Smooth muscle cell (in vitro differentiated cells): ENCODE results near the gene CELF2. TPM values are rescaled to one million over a fixed set of nuclear protein-coding genes. Genes with fewer than 3 reads are reported as not detected.

Experiments
- DNase-seq: peaks from one replicate; lab custom pipeline; 2025; ENCODE audit not compliant: unreplicated experiment; lab: John Stamatoyannopoulos, UW
- H2AFZ ChIP-seq: fragments of 200-600 bp; sonication (generic); 2 replicates; pipeline ENCODE4 v1.6.0; 2016; ENCODE audit warnings: antibody characterized with exemption, low read depth, mild to moderate bottlenecking
- H3F3A ChIP-seq: fragments of 200-600 bp; sonication (generic); 2 replicates; pipeline ENCODE4 v1.6.0; 2017; ENCODE audit warnings: antibody characterized with exemption, low read depth
- H3K27ac ChIP-seq: fragments of 200-600 bp; sonication (generic); 2 replicates; pipeline ENCODE4 v1.5.1; 2016; ENCODE audit warnings: low read depth, mild to moderate bottlenecking
- H3K27me3 ChIP-seq: fragments of 200-600 bp; sonication (generic); 2 replicates; pipeline ENCODE4 v1.6.1; 2016; ENCODE audit warnings: low read depth, mild to moderate bottlenecking
- H3K36me3 ChIP-seq: fragments of 200-600 bp; sonication (generic); 2 replicates; pipeline ENCODE4 v1.5.1; 2016; ENCODE audit warnings: low read depth
- H3K4me1 ChIP-seq: fragments of 200-600 bp; sonication (generic); 2 replicates; pipeline ENCODE4 v1.5.1; 2016; ENCODE audit warnings: low read depth
- H3K4me2 ChIP-seq: fragments of 200-600 bp; sonication (generic); 2 replicates; pipeline ENCODE4 v1.6.0; 2016; ENCODE audit warnings: mild to moderate bottlenecking
- H3K4me3 ChIP-seq: fragments of 200-600 bp; sonication (generic); 2 replicates; pipeline ENCODE4 v1.5.1; 2016; ENCODE audit warnings: mild to moderate bottlenecking
- H3K79me2 ChIP-seq: fragments of 200-600 bp; sonication (generic); 2 replicates; pipeline ENCODE4 v1.6.0; 2016; ENCODE audit warnings: low read depth, mild to moderate bottlenecking
- H3K9ac ChIP-seq: fragments of 200-600 bp; sonication (generic); 2 replicates; pipeline ENCODE4 v1.6.0; 2016; ENCODE audit warnings: low read depth
- H3K9me3 ChIP-seq: fragments of 200-600 bp; sonication (generic); replicated peaks from 2 replicates; pipeline ENCODE4 v1.5.1; 2016; ENCODE audit warnings: low read depth
- H4K20me1 ChIP-seq: fragments of 200-600 bp; sonication (generic); 2 replicates; pipeline ENCODE4 v1.6.0; 2016; ENCODE audit warnings: low read depth
- WGBS: methylation state at CpG from one replicate; pipeline ENCODE4 v1.1.7; 2016; ENCODE audit warnings: low lambda C conversion rate; 5-methylcytosine and 5-hydroxymethylcytosine counted together
- polyA plus RNA-seq: library from polyadenylated mRNA; unstranded; fragments of >200 nt; fragmentation: Nextera tagmentation; extraction: Ambion mirVana; gene quantifications from 2 replicates; pipeline ENCODE4 v1.2.1, GENCODE V29; 2016
- total RNA-seq: library from RNA; depleted of rRNA; stranded (reverse); fragments of >200 nt; gene quantifications from 2 replicates; pipeline ENCODE4 v1.2.3, GENCODE V29; 2014
- TF ChIP-seq, protein P1 (sequence below): fragments of 200-600 bp; sonication (generic); IDR thresholded peaks from 2 replicates; pipeline ENCODE4 v1.5.1; 2017; ENCODE audit warnings: borderline replicate concordance, mild to moderate bottlenecking, antibody characterized with exemption; ENCODE audit not compliant: insufficient read depth, poor library complexity, severe bottlenecking

CELF2 gene
- total and polyA plus RNA-seq, 2 experiments from 2014 or later = 3.0 to 4.7 TPM

DNA sequence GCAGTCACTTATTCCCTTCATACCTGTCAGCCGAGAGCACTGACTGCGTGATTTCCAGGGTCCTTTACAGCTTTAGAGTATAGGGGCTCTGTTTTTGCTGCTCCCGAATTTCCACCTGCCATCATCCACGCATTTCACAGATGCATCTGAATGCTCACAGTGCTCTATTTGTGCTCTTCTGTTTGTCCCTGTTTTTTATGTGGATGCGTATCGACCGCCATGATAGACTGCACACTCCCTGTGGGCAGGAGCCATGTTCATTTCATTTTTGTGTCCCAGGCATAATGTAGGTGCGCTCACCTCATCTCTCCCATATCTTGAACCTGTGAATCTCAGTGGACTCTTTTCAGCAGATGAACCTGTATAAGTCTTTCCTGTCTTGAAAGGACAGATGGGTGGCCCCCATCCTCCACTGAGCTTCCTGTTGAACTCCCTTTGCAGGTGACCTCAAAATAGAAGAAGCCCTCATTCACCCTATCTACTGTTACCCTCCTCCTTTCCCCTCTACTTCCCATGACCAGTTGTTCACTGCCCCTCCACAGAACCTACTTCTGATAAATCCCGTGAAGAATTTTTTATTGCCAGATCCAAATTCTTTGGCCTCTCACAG lies 228.4 kb downstream of the CELF2 start:
- WGBS = 98% methylated on average over 9 of the region's 9 CpGs
- Histone ChIP-seq H3K9me3 (no peaks in the 10 kb centered on the region), H3K4me2 (no peak overlapping the region), H3K9ac (no peak overlapping the region), H3K27ac (no peak overlapping the region), H3F3A (no peaks in the 10 kb centered on the region), H3K4me1 (peaks cover 9% of the 10 kb centered on the region), H2AFZ (no peak overlapping the region), H3K27me3 (no peaks in the 10 kb centered on the region), H4K20me1 (no peaks in the 10 kb centered on the region), H3K36me3 (no peaks in the 10 kb centered on the region), H3K79me2 (no peaks in the 10 kb centered on the region), H3K4me3 (no peak overlapping the region)
- no peak for DNase-seq
- TF ChIP-seq, protein P1, sequence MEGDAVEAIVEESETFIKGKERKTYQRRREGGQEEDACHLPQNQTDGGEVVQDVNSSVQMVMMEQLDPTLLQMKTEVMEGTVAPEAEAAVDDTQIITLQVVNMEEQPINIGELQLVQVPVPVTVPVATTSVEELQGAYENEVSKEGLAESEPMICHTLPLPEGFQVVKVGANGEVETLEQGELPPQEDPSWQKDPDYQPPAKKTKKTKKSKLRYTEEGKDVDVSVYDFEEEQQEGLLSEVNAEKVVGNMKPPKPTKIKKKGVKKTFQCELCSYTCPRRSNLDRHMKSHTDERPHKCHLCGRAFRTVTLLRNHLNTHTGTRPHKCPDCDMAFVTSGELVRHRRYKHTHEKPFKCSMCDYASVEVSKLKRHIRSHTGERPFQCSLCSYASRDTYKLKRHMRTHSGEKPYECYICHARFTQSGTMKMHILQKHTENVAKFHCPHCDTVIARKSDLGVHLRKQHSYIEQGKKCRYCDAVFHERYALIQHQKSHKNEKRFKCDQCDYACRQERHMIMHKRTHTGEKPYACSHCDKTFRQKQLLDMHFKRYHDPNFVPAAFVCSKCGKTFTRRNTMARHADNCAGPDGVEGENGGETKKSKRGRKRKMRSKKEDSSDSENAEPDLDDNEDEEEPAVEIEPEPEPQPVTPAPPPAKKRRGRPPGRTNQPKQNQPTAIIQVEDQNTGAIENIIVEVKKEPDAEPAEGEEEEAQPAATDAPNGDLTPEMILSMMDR = no peak

DNA sequence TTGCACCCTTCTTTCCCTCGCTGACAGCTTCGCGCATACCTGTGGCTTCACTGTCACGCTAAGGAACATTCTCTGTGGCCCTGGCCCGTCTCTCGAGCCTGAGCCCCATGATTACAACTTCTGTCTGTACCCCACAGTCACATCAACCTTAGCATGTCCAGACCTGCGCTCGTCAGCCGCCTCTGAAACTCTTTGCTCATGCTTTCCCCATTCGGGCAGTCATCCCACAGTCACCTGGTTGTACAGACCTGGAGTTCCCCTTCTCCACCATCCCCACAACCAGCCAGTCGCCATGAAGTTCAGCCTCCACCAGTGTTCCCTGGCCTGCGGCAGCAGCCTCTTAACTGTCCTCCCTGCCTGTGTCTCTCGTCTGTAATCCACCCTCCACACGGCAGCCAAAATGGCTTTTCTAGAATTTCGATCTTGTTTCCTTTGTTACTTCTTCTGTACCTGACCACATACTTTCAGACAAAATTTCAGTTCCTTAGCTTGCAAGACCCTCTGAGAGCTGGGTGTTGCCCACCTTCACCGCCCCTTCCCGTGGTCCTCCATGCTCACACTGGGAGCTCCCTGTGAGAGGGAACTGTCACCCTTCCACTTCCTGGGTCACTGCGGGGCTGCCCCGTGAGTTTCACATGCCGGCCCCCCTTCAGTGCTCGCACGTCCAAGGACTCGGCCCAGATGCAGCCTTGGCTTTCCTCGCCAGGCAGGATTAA lies 229.2 kb downstream of the CELF2 start:
- peaks cover 9% of the 10 kb centered on the region for H3K4me1 ChIP-seq
- H3K4me3 ChIP-seq = no peak overlapping the region
- H2AFZ ChIP-seq = no peak overlapping the region
- no peaks in the 10 kb centered on the region for H3K27me3 ChIP-seq
- H3K9ac ChIP-seq = no peak overlapping the region
- no peaks in the 10 kb centered on the region for H4K20me1 ChIP-seq
- H3K79me2 ChIP-seq = no peaks in the 10 kb centered on the region
- H3K9me3 ChIP-seq = no peaks in the 10 kb centered on the region
- WGBS = 88% methylated on average over 24 of the region's 24 CpGs
- no peak overlapping the region for H3K27ac ChIP-seq
- H3F3A ChIP-seq = no peaks in the 10 kb centered on the region
- DNase-seq = no peak
- H3K36me3 ChIP-seq = no peaks in the 10 kb centered on the region
- H3K4me2 ChIP-seq = no peak overlapping the region
- TF ChIP-seq, protein P1 = no peak

DNA sequence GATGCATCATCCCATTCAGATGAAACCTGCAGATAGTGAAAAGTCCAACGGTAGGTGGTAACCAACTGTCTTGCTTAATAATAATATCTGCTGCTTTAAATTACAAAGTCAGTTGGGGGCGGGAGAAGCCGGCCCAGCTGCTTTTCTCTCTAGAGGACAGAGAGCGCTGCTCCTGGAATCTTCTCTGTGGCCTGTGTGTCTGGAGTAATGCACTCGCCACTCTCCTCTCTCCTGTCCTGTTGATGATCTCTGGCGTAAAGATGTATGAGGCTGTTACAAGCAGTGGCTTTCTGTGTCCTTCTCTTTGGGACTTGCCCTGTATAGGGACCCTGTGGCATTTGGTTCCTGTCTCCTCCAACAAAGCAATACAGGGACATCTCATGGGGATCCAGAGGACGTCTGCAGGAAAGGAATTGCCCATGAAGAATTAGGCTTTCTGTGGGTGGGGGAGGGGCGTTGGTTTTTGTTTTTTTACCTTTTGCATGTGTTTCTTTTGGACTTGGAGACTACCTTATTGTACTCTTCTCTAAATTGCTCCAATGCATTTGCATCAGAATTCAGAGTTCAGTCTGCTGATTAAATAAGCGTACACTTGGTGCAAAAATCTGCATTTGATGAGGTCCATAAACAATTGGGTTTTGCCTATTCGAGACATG lies 231.6 kb downstream of the CELF2 start:
- 52% methylated on average over 10 of the region's 10 CpGs for WGBS
- DNase-seq = no peak
- no peak overlapping the region for H3K4me3 ChIP-seq
- H3K27me3 ChIP-seq = peaks cover 7% of the 10 kb centered on the region
- H3K27ac ChIP-seq = no peak overlapping the region
- no peaks in the 10 kb centered on the region for H3K9me3 ChIP-seq
- peaks cover 9% of the 10 kb centered on the region for H3K4me1 ChIP-seq
- H3K4me2 ChIP-seq = no peak overlapping the region
- TF ChIP-seq, protein P1 = no peak
- H3K36me3 ChIP-seq = no peaks in the 10 kb centered on the region
- H3K79me2 ChIP-seq = no peaks in the 10 kb centered on the region
- no peaks in the 10 kb centered on the region for H3F3A ChIP-seq
- no peak overlapping the region for H2AFZ ChIP-seq
- no peak overlapping the region for H3K9ac ChIP-seq
- no peaks in the 10 kb centered on the region for H4K20me1 ChIP-seq
